ENCODE measurements around the gene LGR6. TPM values are rescaled to one million over a fixed set of nuclear protein-coding genes. Genes with fewer than 3 reads are reported as not detected.

Gene LGR6
- total and polyA plus RNA-seq, 2 donors (not counting 1 experiment from before 2014, with no cell fraction given), result 0.28 TPM; not detected in 1

GRCh38 chr1:202270871-202271326, 77.3 kb downstream of the LGR6 start:
- ChIA-PET POLR2A (no interaction called here), CTCF (no interaction called here)
- Mint-ChIP-seq H3K27ac (no peak overlapping the region), H3K4me1 (no peaks in the 10 kb centered on the region), H3K4me3 (no peak overlapping the region), H3K9me3 (ENCODE audit: insufficient read depth) (no peaks in the 10 kb centered on the region), H3K27me3 (peaks cover 43% of the 10 kb centered on the region)
- H3K79me2 ChIP-seq (ENCODE audit: control insufficient read depth, insufficient read depth, low read length), result no peaks in the 10 kb centered on the region
- H3K4me2 ChIP-seq (replicated peaks; ENCODE audit: low read depth, low read length, poor library complexity, severe bottlenecking), result no peak overlapping the region
- no peak overlapping the region for H3K27ac ChIP-seq (ENCODE audit: low read length in 2 of 2)
- ATAC-seq (ENCODE audit: low read depth), result no peak
- H3K9me3 ChIP-seq (ENCODE audit: control extremely low read depth in 1 of 3, control insufficient read depth in 2 of 3, insufficient read depth in 1 of 3, low read length in 2 of 3), result no peaks in the 10 kb centered on the region
- intact Hi-C loops (cut with micrococcal nuclease), result no loop called here
- peaks cover 0 to 34% (median 6%) of the 10 kb centered on the region in 4 experiments for H3K27me3 ChIP-seq (replicated peaks in 1 of 4; ENCODE audit: control extremely low read depth in 1 of 4, control insufficient read depth in 3 of 4, insufficient read depth in 4 of 4, low read length in 3 of 4)
- 100% methylated on average over 1 of the region's 8 CpGs for WGBS (ENCODE audit: insufficient coverage)
- no peaks in the 10 kb centered on the region for H3K4me1 ChIP-seq (ENCODE audit: control insufficient read depth in 2 of 2, insufficient read depth in 2 of 2, low read length in 2 of 2)
- no peak for DNase-seq
- H3K9ac ChIP-seq (ENCODE audit: low read length), result no peak overlapping the region
- no peak overlapping the region for H3K4me3 ChIP-seq (ENCODE audit: control extremely low read depth in 1 of 5, extremely low read depth in 1 of 5, insufficient read depth in 1 of 5, low read depth in 2 of 5, low read length in 4 of 5)
- no peaks in the 10 kb centered on the region for H4K20me1 ChIP-seq (ENCODE audit: control insufficient read depth, insufficient read depth, low read length, poor library complexity, severe bottlenecking)
- TF ChIP-seq CTCF (IDR thresholded peaks at IDR 0.05) (no peak), EZH2 (IDR thresholded peaks at IDR 0.05; ENCODE audit: borderline replicate concordance, insufficient read depth, low read depth, low read length, poor library complexity, severe bottlenecking) (no peak)
- H2AFZ ChIP-seq (ENCODE audit: insufficient read depth, low read depth, low read length, poor library complexity, severe bottlenecking), result no peak overlapping the region
- H3K36me3 ChIP-seq (replicated peaks in 1 of 2; ENCODE audit: control extremely low read depth in 1 of 2, control insufficient read depth in 1 of 2, extremely low read depth in 1 of 2, insufficient read depth in 2 of 2, low read length in 1 of 2), result no peaks in the 10 kb centered on the region

GRCh38 chr1:202272103-202272845, 78.7 kb downstream of the LGR6 start:
- Histone ChIP-seq H3K4me2 (replicated peaks; ENCODE audit: low read depth, low read length, poor library complexity, severe bottlenecking) (no peak overlapping the region), H3K9me3 (ENCODE audit: control extremely low read depth in 1 of 3, control insufficient read depth in 2 of 3, insufficient read depth in 1 of 3, low read length in 2 of 3) (no peaks in the 10 kb centered on the region), H2AFZ (ENCODE audit: insufficient read depth, low read depth, low read length, poor library complexity, severe bottlenecking) (no peak overlapping the region), H3K27me3 (replicated peaks in 1 of 4; ENCODE audit: control extremely low read depth in 1 of 4, control insufficient read depth in 3 of 4, insufficient read depth in 4 of 4, low read length in 3 of 4) (peaks cover 0 to 25% (median 3%) of the 10 kb centered on the region in 4 experiments), H3K4me3 (ENCODE audit: control extremely low read depth in 1 of 5, extremely low read depth in 1 of 5, insufficient read depth in 1 of 5, low read depth in 2 of 5, low read length in 4 of 5) (no peak overlapping the region), H3K79me2 (ENCODE audit: control insufficient read depth, insufficient read depth, low read length) (no peaks in the 10 kb centered on the region), H3K27ac (ENCODE audit: low read length in 2 of 2) (no peak overlapping the region), H3K36me3 (replicated peaks in 1 of 2; ENCODE audit: control extremely low read depth in 1 of 2, control insufficient read depth in 1 of 2, extremely low read depth in 1 of 2, insufficient read depth in 2 of 2, low read length in 1 of 2) (no peaks in the 10 kb centered on the region), H4K20me1 (ENCODE audit: control insufficient read depth, insufficient read depth, low read length, poor library complexity, severe bottlenecking) (no peaks in the 10 kb centered on the region), H3K9ac (ENCODE audit: low read length) (no peak overlapping the region), H3K4me1 (ENCODE audit: control insufficient read depth in 2 of 2, insufficient read depth in 2 of 2, low read length in 2 of 2) (no peaks in the 10 kb centered on the region)
- intact Hi-C loops (cut with micrococcal nuclease), result no loop called here
- H3K4me1 Mint-ChIP-seq, result no peaks in the 10 kb centered on the region
- ATAC-seq (ENCODE audit: low read depth) (no peak), DNase-seq (no peak)
- POLR2A ChIA-PET, result interaction anchor here (0.7 kb wide), 1 partner anchor 735 kb away, joined by 9 read pairs; the partner anchor contains the start of gene TMEM183A
- no peak for TF ChIP-seq EZH2 (IDR thresholded peaks at IDR 0.05; ENCODE audit: borderline replicate concordance, insufficient read depth, low read depth, low read length, poor library complexity, severe bottlenecking)
- TF ChIP-seq CTCF (IDR thresholded peaks at IDR 0.05), result no peak
- peaks cover 35% of the 10 kb centered on the region for H3K27me3 Mint-ChIP-seq
- 92% methylated on average over 8 of the region's 8 CpGs for WGBS (ENCODE audit: insufficient coverage)
- H3K4me3 Mint-ChIP-seq, result no peak overlapping the region
- no peak overlapping the region for H3K27ac Mint-ChIP-seq
- no peaks in the 10 kb centered on the region for H3K9me3 Mint-ChIP-seq (ENCODE audit: insufficient read depth)
- CTCF ChIA-PET, result no interaction called here
